Gastrocnemius medialis (tissue), 4 donors: ENCODE results near the gene FGF10.

Experiments
- CTCF ChIP-seq, 5 experiments: fragments of 450-650 bp in 3 of 5; fragments of 200-600 bp in 2 of 5; sonication (generic) in 2 of 5; IDR thresholded peaks in 4 of 5; conservative IDR thresholded peaks in 1 of 5; 1 replicate in 4 of 5; 2 replicates in 1 of 5; pipeline ENCODE4 v1.5.1; 2016 to 2019; ENCODE audit warnings: antibody characterized with exemption in 5 of 5, mild to moderate bottlenecking in 3 of 5, moderate library complexity in 3 of 5
- POLR2A ChIP-seq, 2 donors: fragments of 450-650 bp; IDR thresholded peaks; one replicate each; pipeline ENCODE4 v1.6.1; 2017; ENCODE audit warnings: antibody characterized with exemption in 2 of 2, mild to moderate bottlenecking in 2 of 2, moderate library complexity in 2 of 2

GRCh38 chr5:44257653-44258365 is 131.4 kb downstream of the FGF10 start:
- no peak for TF ChIP-seq CTCF (IDR thresholded peaks at IDR 0.05 in 4 of 5, conservative IDR thresholded peaks at IDR 0.05 in 1 of 5)
- TF ChIP-seq POLR2A (IDR thresholded peaks at IDR 0.05) = no peak
